GM18511 (cell line): Measurements from ENCODE around the gene XRCC4.
A peak's percentile ranks its signal among the peaks of the same experiment; 100 is the strongest.
"Not testable (repeated sequence)": the region's sequence is repeated elsewhere in the genome, so short reads cannot be mapped to it uniquely, and the experiment has no call there.

ENCODE experiments used
- ATAC-seq: cut with Tn5 transposase; IDR thresholded peaks from one replicate; pipeline ENCODE4 v1.9.1; 2021; ENCODE audit warnings: mild to moderate bottlenecking, moderate library complexity; ENCODE audit not compliant: unreplicated experiment

XRCC4 gene

DNA sequence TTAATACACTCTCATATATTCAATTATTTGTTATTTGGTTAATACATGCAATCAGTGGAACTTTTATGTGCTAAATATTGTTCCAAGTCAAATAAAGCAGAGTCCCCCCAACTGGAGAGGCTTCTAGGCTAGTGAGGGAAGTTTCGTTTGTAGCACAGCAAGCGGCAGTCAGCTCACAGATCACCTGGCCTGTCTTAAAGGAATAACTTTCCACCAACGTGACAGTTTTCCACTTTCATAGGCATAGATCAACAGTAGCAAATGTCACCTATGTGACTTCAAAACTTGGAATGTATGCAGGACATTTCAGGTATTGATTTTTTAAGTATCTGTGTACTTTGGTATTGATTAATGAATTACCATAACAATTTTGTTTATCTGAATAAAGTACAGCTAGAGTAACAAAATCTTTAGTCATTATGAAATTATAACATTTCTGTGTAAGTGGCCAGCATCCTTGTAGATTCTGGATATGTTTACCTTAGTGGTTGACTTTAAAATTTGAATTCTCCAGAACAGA lies 264.5 kb downstream of the XRCC4 start:
- no peak for ATAC-seq

DNA sequence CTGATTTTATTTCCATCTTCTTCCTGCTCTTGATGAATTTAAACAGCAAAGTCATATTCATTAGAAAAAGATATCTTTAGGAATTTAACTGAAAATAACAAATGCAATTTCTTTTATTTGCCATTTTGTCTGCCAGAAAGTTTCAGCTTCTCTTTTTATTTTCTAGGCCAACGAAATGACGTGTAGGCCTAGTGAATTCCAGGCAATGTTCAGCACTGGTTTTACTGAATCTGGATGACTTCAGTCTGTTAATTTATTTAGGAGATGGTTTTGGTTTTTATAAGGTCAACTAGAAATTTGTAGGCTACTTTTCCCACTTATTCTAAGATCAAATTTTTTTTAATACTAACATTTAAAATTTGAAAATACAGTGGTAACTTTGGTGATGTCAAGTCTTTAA lies 265.1 kb downstream of the XRCC4 start:
- ATAC-seq = no peak

DNA sequence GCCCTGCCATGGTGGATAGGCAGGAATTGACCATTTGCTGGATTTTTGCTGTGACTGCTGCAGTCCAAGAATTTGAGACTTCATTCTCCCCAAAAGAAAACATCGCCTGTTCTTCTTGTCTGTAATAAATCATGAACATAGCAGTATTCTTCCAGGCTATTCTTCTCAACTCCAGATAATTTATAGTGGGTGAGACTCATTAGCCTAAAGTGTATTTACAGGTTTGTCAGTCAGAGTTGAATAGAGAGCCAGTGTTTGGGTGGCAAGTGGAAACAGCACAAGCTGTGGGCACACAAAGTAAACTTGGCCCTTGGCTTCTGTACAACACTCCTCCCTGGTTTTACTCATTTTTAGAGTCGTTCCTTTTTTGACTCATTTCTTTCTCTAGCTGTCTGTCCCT lies 266.0 kb downstream of the XRCC4 start:
- no peak for ATAC-seq

DNA sequence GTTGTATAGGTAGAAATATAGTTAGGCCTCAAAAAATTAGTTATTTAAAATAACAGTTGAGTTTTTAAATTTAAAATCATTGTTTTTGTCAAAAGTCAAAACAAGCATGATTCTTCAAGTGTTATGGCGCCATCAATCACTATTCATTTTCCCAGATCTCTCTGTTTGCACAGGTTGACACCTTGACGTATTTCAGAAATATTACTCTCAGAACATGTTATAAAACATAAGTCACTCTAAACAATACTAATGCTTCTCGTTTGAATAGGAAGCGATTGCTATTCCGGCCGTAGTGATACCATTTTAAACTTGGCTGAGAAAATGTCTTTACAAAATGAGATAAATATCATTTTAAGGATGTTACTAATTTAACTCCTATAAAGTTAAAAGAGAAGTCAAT lies 268.1 kb downstream of the XRCC4 start:
- no peak for ATAC-seq

DNA sequence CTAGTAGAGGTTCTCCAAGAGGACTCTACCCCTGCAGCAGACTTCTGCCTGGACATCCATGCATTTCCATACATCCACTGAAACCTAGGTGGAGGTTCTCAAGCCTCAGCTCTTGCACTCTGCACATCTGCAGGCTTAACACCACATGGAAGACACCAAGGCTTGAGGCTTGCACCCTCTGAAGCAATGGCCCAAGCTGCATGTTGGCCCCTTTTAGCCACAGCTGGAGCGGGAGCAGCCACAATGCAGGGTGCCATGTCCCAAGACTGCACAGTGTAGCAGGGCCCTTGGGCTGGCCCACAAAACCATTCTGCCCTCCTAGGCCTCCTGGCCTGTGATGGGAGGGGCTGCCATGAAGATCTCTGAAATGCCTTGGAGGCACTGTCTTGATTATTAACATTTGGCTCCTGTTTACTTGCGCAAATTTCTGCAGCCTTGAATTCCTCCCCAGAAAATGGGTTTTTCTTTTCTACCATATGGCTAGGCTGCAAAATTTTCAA lies 271.0 kb downstream of the XRCC4 start:
- ATAC-seq = no peak

DNA sequence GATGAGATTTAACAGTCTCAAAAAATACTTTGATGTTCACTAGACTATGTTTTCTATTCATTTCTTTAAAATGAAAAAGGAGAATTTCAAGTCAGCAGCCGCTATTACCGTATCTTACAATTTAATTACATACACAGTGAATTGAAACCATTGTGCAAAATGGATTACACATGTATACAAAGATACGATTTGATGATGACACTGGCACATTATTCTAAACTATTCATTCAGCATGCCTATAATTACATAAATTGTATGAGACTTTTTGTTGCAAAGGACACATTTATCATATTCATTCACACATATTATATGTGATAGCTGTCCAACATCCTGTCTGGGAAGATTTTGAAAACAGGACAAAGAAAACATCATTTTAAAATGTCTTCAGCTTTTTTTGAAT lies 275.9 kb downstream of the XRCC4 start:
- ATAC-seq = no peak

DNA sequence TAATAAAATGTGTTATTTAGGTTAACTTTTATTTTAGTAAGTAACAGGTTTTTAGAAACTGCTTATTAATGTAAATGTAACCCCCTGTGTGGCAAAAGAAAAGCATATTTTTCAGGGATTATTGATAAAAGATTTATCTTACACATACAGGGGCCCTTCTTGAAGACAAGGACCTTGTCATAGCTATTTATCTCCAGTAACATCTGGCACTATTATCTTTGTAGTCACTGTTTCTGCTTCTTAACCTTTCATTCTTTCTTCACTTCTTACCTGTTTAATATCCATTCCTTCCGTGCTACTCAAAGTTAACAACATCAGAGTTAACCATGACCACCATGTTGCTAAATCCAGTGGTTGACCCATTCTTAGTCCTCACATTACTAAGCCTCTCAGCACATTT lies 276.4 kb downstream of the XRCC4 start:
- ATAC-seq = no peak

DNA sequence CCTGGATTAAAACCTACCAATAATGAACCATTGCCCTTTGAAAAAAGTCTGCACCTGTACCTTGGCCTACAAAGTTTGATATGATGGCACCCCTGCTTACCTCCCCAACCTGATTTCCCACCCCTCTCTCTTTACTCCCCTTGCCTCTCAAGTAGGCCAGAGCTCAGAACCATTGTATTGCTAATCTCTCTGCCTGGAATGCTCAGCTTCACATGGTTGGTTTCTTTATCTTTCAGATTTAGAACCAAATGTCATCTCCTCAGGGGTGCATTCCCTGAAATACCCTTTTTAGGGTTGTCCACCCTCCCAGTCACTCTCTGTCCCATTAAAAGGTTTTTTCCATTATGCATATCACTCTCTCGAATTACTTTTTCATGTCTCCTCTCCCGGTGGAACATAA lies 277.6 kb downstream of the XRCC4 start:
- ATAC-seq = no peak

DNA sequence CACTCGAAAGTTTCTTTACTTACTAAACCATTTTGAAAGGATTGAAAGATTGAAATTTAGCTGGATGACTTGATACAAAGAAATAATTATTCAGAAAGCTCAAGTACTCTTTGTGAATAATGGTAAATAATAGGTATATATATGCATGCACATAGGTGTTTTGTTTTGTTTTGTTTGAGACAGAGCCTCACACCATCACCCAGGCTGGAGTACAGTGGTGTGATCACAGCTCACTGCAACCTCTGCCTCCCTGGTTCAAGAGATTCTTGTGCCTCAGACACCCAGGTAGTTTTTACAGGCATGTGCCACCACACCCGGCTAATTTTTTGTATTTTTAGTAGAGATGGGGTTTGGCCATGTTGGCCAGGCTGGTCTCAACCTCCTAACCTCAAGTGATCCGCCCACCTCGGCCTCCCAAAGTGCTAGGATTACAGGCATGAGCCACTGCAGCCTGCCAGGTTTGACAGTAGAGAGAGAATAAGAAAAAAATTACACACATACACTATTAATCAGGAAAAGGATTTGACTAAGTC lies 278.2 kb downstream of the XRCC4 start:
- ATAC-seq = not testable (repeated sequence)

DNA sequence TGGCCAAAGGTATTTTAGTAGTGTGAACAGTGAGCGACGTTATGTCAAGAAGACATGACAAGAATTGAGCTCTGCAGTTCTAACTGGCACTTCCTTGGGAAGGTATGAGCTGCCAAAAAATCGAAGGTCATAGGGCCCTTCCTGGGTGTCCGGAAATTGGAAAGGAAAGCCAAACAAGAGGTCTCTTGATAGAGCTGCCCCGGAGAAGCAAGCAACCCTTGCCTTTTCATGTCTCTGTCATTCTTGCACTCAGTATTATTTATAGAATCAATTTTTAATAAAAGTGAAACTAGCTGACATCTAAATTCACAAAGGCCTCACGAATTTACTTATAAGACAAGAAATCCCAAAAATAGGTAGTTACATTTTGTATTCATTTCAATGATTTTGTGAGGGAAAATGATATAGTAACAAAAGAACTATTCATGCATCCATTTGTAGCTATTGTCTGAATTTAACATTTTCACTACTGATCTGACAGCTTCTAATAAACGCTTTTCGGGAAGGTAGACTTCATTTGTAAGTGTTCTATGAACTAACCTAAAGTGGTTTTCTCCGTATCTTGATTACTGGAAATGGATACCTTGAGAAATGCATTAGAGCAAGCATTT lies 280.4 kb downstream of the XRCC4 start:
- no peak for ATAC-seq

DNA sequence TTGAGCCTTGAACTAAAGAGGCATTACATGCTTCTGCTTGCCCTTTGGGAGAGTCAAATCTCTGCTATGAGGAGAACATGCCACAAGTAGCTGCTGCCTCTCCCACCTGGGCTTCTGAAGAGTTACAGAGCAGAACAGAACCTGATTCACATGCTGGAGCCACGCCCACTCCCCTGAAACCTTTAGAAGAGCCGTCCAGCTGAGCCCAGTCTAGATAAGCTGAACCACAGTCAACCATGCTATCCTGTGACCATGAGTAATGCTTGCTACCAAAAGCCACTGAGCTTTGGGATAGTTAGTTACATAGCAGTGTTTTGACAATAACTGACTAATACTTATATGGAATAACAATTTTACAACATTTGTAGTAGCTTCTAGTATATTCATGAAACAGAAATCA lies 283.2 kb downstream of the XRCC4 start:
- no peak for ATAC-seq

DNA sequence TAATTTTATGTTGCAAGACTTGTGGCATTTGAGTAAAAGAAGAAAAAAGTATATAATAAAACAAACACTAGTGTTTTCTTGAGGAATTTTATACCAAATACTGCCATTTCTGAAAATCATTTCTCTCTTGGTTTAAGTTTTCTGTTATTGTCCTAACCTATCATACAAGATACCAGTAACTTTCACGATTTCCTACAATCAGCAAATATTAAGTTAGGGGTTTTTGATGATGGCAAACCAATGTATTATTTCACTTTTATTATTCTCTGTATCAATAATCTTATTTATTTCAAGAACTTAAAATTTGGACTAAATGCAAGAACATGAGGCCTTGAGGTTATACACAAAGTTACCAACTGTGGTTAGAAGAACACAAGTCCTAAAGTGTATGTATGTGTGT lies 285.2 kb downstream of the XRCC4 start:
- no peak for ATAC-seq

DNA sequence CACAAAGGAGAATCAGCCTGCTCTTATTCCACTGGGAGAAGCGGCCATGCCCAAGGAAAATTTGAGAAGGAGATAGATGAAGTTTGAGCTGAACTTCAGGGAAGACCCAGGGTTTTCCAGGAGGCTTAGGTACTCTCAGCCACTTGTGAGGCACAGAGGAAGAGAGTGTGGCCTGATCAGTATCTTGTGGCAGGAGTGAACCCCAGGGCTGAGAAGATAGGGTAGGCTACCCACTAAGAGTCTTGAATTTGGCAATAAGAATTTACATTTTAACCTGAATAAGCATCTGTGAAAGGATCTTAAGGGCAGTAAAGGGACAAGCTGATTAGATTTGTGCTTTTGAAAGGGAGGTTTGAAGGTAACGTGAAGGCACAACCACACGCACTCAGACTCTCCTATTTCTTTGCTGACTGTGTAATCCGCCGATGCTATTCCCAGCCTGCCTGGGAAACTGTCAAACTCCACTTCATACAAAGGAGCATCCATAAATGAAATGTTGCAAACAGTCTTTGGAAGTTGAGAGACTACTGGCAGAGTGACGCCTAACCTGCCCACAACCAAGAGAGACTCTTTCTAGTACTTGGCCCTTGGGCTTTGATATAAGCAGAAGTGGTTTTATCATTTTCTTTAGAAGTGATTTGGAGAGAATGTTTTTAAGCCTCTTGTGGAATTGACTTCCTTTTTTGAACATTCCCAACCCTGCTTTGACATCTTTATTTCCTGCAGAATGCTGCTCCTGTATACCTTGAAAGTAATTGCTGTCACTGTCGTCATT lies 286.0 kb downstream of the XRCC4 start:
- ATAC-seq = no peak

DNA sequence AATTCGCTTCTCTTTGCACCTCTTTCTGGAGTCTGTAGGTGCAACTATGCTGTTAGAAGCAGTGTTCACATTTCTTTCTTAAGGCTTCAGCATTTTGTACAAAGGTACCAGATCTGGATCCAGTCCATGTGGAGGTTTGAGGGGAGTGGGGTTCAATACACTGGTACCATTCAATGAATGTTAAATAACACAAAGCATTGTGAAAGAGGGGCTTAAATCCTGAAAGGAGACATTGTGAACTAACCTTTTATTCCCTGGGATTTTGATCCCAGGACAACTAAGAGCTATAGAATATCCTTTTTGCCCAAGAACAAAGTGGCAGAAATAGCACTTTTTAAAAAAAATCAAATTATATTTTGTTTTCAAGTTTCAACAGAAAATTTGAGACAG lies 286.5 kb downstream of the XRCC4 start:
- ATAC-seq = no peak

DNA sequence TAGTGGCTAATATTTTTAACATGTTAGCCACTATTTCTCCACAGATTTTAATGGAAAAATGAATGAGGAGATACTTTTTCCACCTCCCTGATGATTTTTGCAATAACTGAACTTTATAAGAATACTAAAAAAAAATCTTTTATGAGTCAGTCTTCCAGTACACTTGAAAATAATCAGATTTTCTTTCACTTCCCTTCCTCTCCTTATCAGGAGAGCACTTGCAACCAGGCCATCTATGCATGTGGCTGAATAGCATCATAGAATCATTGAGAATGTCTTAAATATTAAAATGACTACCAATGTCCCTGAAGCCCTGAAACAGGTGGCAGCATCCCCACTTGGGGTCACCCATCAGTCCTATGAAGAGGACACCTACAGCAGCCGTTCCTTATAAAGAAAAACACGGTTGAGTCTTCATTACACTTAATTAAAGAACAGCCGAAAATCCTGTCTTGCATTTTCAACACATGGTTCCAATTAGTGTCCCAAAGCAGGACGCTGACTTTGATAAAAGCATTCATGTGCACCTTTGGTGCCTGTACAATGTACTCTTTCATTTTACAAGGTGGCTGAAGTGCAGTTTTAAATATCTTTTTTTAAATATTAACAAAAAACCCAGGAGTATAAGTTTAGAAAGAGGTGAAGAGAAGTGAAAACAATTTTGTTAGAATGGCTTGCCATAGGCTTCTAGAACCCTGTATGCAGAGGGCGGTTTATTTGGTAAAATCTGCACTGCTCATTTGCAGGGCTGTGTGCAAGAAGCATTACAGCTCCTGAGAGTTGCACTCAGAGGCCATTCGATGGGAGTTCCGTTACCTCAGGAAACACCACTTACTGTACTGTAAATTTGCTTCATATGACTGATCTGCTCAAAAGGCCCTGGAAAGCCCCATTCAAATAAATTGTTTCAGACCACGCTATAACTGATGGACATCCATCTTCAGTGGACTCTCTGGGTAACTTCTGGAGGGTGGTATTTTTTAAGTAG lies 287.3 kb downstream of the XRCC4 start:
- ATAC-seq = peak; percentile 65

DNA sequence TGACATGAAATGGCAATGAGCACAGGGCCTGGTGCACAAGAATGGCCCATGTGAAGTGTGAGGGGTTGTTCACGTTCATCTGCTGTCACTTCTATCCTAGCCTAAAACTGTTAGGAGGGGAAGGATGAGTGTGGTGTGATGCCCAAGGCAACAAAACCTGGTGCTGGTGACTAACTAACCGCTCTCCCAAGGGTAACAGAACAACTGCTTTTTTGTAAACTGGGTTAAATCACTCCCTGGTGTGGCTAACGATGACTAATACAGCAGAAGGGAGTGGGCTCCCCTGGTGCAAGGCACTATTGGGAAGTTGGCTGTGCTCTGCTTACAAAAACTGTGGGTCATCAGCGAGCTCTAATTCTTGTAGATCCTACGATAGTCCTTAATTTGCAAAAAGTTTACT lies 291.0 kb downstream of the XRCC4 start:
- peak; percentile 49 for ATAC-seq

DNA sequence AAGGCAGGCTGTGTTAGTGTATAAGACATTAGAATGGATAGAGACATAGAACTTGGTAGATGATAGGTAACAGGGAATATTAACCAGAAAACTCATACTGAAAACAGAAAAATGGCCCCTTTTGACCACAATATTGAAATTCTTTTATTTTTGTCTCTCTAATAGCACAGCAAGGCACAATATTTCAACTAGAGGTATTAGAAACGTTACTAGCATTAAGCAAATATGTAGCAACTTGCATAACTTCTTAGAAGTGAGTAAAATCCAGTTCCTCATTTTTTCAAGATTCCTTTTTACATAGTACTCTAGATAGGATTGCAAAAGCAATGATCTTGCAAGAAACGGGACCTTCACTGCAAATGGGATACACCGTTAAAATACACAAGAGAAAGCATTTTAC lies 291.5 kb downstream of the XRCC4 start:
- ATAC-seq = peak; percentile 61

DNA sequence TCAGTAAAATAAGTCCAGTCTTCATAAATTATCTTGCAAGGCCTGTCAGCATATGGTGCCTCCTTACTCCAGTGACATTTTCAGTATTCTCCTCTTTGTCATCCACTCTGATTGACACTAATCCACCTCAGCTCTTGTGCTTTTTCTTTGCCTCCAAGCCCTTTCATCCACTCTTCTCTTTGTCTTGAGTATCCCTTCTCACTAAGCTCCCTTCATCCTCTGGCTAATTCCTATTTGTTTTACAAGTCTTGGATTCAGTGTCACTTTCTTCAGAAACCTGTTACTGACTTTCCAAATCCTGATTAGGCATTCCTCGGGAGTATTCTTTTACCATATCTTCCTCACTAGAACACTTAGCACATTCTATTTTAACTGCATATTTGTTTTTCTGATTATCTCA lies 293.6 kb downstream of the XRCC4 start:
- no peak for ATAC-seq

DNA sequence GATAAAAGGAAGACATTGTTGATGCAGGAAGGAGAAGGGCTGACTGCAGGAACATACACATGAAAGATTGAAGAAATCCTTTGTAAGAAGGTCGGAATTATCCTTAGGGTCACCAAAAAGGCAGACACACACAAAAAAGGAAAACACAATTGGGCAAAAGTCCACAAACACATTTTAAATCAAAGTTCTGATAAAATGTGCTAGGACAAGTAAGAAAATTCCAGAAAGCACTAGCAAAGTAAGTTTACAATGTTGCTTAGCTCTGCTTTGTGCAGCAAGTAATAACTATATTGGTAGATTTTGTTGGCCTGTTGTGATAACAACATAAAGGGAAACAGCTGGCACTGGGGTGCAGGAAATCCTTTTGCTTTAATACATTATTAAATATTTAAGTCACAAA lies 294.4 kb downstream of the XRCC4 start:
- no peak for ATAC-seq

DNA sequence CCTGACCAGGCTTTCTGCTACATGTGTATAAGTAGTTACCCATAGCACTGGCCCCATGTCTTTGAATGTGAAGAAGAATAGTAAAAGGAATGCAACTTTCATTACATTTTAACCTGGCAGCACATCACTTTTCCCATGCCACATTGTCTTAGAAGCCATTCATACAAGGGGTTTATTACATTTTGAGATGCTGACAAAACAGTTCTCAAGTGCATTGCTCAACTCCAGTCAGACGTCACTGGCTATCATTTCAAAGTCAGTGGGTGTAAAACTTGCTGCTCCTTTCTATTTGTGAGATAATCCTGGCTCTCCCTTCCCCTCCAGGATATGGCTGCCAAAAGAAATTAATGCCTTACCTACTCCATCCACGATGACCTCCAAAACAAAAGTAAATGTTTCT lies 297.2 kb downstream of the XRCC4 start:
- ATAC-seq = no peak
